ENCODE measurements around the gene FRMD4A.

GRCh38 chr10:14220026-14220425 is 110.7 kb downstream of the FRMD4A start:
- TF ChIP-seq CTCF (IDR thresholded peaks at IDR 0.05; ENCODE audit: low read depth, low read length, poor library complexity, severe bottlenecking) = no peak
- no peak for TF ChIP-seq EZH2phosphoT487 (IDR thresholded peaks at IDR 0.05; ENCODE audit: borderline replicate concordance, low read length)
